ENCODE measurements around the gene PIKFYVE. TPM values are rescaled to one million over a fixed set of nuclear protein-coding genes. Genes with fewer than 3 reads are reported as not detected.
A peak's percentile ranks its signal among the peaks of the same experiment; 100 is the strongest.

PIKFYVE gene
- total RNA-seq, 1 donor from 2014 or later = 51.6 TPM

GRCh38 chr2:208356846-208357574 is 91.0 kb downstream of the PIKFYVE start:
- Histone ChIP-seq H3K4me2 (no peak overlapping the region), H3K4me1 (peaks cover 5% of the 10 kb centered on the region), H3F3A (ENCODE audit: low read depth) (peaks cover 7% of the 10 kb centered on the region), H3K27ac (no peak overlapping the region), H4K20me1 (ENCODE audit: low read depth) (no peaks in the 10 kb centered on the region), H3K9ac (no peak overlapping the region), H3K27me3 (no peaks in the 10 kb centered on the region), H2AFZ (replicated peaks) (no peak overlapping the region), H3K79me2 (ENCODE audit: low read depth) (no peaks in the 10 kb centered on the region), H3K4me3 (no peak overlapping the region), H3K36me3 (peaks cover 24% of the 10 kb centered on the region), H3K9me3 (ENCODE audit: low read depth) (no peaks in the 10 kb centered on the region)
- peaks cover 2% of the 10 kb centered on the region for H3K27me3 Mint-ChIP-seq (ENCODE audit: insufficient read depth, low read depth)
- H3K4me1 Mint-ChIP-seq = peaks cover 4% of the 10 kb centered on the region
- H3K9me3 Mint-ChIP-seq = peaks cover 2% of the 10 kb centered on the region
- no peak overlapping the region for H3K27ac Mint-ChIP-seq
- DNase-seq (ENCODE audit: low spot score) = no peak
- H3K36me3 Mint-ChIP-seq = peaks cover 40% of the 10 kb centered on the region
- TF ChIP-seq CTCF (IDR thresholded peaks at IDR 0.05) (no peak), EZH2phosphoT487 (IDR thresholded peaks at IDR 0.05) (no peak), EZH2 (IDR thresholded peaks at IDR 0.05) (no peak)
- no peak overlapping the region for H3K4me3 Mint-ChIP-seq

GRCh38 chr2:208358758-208359631 is 92.9 kb downstream of the PIKFYVE start:
- Mint-ChIP-seq H3K9me3 (peaks cover 2% of the 10 kb centered on the region), H3K4me1 (peaks cover 4% of the 10 kb centered on the region), H3K4me3 (no peak overlapping the region), H3K36me3 (peaks cover 27% of the 10 kb centered on the region), H3K27ac (peak overlapping the region; percentile 2), H3K27me3 (ENCODE audit: insufficient read depth, low read depth) (peaks cover 2% of the 10 kb centered on the region)
- no peak for DNase-seq (ENCODE audit: low spot score)
- Histone ChIP-seq H3K36me3 (peaks cover 16% of the 10 kb centered on the region), H4K20me1 (ENCODE audit: low read depth) (no peaks in the 10 kb centered on the region), H3K79me2 (ENCODE audit: low read depth) (no peaks in the 10 kb centered on the region), H2AFZ (replicated peaks) (no peak overlapping the region), H3K4me1 (peaks cover 5% of the 10 kb centered on the region), H3K9me3 (ENCODE audit: low read depth) (no peaks in the 10 kb centered on the region), H3K9ac (no peak overlapping the region), H3K27me3 (no peaks in the 10 kb centered on the region), H3F3A (ENCODE audit: low read depth) (peaks cover 7% of the 10 kb centered on the region), H3K4me3 (no peak overlapping the region), H3K27ac (no peak overlapping the region), H3K4me2 (no peak overlapping the region)
- TF ChIP-seq EZH2phosphoT487 (IDR thresholded peaks at IDR 0.05) = no peak
- TF ChIP-seq EZH2 (IDR thresholded peaks at IDR 0.05) = no peak

GRCh38 chr2:208359632-208359986 is 93.6 kb downstream of the PIKFYVE start:
- no peak overlapping the region for H3K27ac Mint-ChIP-seq
- Histone ChIP-seq H3K27ac (no peak overlapping the region), H3F3A (ENCODE audit: low read depth) (peaks cover 7% of the 10 kb centered on the region), H4K20me1 (ENCODE audit: low read depth) (no peaks in the 10 kb centered on the region), H2AFZ (replicated peaks) (no peak overlapping the region), H3K4me2 (no peak overlapping the region), H3K9ac (no peak overlapping the region), H3K9me3 (ENCODE audit: low read depth) (no peaks in the 10 kb centered on the region), H3K27me3 (no peaks in the 10 kb centered on the region), H3K36me3 (peaks cover 14% of the 10 kb centered on the region), H3K4me1 (peaks cover 5% of the 10 kb centered on the region), H3K4me3 (no peak overlapping the region), H3K79me2 (ENCODE audit: low read depth) (no peaks in the 10 kb centered on the region)
- no peak for TF ChIP-seq EZH2phosphoT487 (IDR thresholded peaks at IDR 0.05)
- TF ChIP-seq EZH2 (IDR thresholded peaks at IDR 0.05) = no peak
- TF ChIP-seq CTCF (IDR thresholded peaks at IDR 0.05) = no peak
- peaks cover 7% of the 10 kb centered on the region for H3K9me3 Mint-ChIP-seq
- DNase-seq (ENCODE audit: low spot score) = no peak
- H3K4me1 Mint-ChIP-seq = peaks cover 4% of the 10 kb centered on the region
- peaks cover 21% of the 10 kb centered on the region for H3K36me3 Mint-ChIP-seq
- H3K27me3 Mint-ChIP-seq (ENCODE audit: insufficient read depth, low read depth) = peaks cover 2% of the 10 kb centered on the region
- no peak overlapping the region for H3K4me3 Mint-ChIP-seq
